ENCODE results near the gene NPLOC4. TPM values are rescaled to one million over a fixed set of nuclear protein-coding genes. Genes with fewer than 3 reads are reported as not detected.
A peak's percentile ranks its signal among the peaks of the same experiment; 100 is the strongest.

The NPLOC4 gene
- total and polyA plus RNA-seq, 9 of the 15 experiments (the other 6 are each of a cell fraction or from before 2014, with no cell fraction given): 1.5 to 116 (median 64.5) TPM

GRCh38 chr17:81651692-81652091 is 14.8 kb upstream of the NPLOC4 start:
- no peaks in the 10 kb centered on the region for H3K36me3 ChIP-seq (ENCODE audit: control insufficient read depth, insufficient read depth, low read length)
- intact Hi-C loops (cut with micrococcal nuclease) (no loop called here), in situ Hi-C loops (cut with MboI) (no loop called here)
- H3K27ac ChIP-seq (ENCODE audit: extremely low read depth, low read depth, low read length): no peak overlapping the region
- CTCF ChIA-PET (ENCODE audit: low intra/inter-chr PET ratio): no interaction called here
- H3K9me3 ChIP-seq (replicated peaks; ENCODE audit: control insufficient read depth, insufficient read depth, low read depth, low read length): peaks cover 6% of the 10 kb centered on the region
- 60% methylated on average over 10 of the region's 10 CpGs for WGBS (ENCODE audit: insufficient coverage, low coverage, missing lambda C conversion rate)
- H3K4me1 ChIP-seq (replicated peaks in 1 of 2; ENCODE audit: control insufficient read depth in 2 of 2, insufficient read depth in 2 of 2, low read length in 2 of 2): peaks cover 10 to 66% of the 10 kb centered on the region in 2 experiments; a peak in 4 of 5 replicates
- DNase-seq (ENCODE audit: extremely low read depth in 1 of 4, low spot score in 3 of 4) (peak in 2 of 4 experiments; percentile 37 to 42), ATAC-seq (peak; percentile 53), FAIRE-seq (no peak)
- POLR2A ChIA-PET: no interaction called here
- H3K4me2 ChIP-seq (ENCODE audit: insufficient read depth, low read length): no peak overlapping the region
- peak overlapping the region in 1 of 2 experiments; percentile 72; a peak in 2 of 4 replicates for H3K9ac ChIP-seq (ENCODE audit: insufficient read depth in 1 of 2, low read depth in 2 of 2, low read length in 2 of 2)
- no peaks in the 10 kb centered on the region for H3K9me1 ChIP-seq (ENCODE audit: control insufficient read depth, insufficient read depth, low read length)
- BruUV-seq (replicated peaks): no TSS peak
- TF ChIP-seq, protein P1, sequence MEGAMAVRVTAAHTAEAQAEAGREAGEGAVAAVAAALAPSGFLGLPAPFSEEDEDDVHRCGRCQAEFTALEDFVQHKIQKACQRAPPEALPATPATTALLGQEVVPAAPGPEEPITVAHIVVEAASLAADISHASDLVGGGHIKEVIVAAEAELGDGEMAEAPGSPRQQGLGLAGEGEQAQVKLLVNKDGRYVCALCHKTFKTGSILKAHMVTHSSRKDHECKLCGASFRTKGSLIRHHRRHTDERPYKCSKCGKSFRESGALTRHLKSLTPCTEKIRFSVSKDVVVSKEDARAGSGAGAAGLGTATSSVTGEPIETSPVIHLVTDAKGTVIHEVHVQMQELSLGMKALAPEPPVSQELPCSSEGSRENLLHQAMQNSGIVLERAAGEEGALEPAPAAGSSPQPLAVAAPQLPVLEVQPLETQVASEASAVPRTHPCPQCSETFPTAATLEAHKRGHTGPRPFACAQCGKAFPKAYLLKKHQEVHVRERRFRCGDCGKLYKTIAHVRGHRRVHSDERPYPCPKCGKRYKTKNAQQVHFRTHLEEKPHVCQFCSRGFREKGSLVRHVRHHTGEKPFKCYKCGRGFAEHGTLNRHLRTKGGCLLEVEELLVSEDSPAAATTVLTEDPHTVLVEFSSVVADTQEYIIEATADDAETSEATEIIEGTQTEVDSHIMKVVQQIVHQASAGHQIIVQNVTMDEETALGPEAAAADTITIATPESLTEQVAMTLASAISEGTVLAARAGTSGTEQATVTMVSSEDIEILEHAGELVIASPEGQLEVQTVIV (CRISPR knock-in tag; IDR thresholded peaks at IDR 0.05; ENCODE audit: borderline replicate concordance): no peak
- TF ChIP-seq KDM5B (IDR thresholded peaks at IDR 0.05; ENCODE audit: insufficient replicate concordance, low read depth, low read length) (peak; percentile 33), SFPQ (IDR thresholded peaks at IDR 0.05; ENCODE audit: low read depth, low read length) (no peak), NFIC (IDR thresholded peaks at IDR 0.05) (peak; percentile 77)
- peak overlapping the region; percentile 26; the same call in 1 of the 2 replicates for H2AFZ ChIP-seq (ENCODE audit: low read depth, low read length)
- no peaks in the 10 kb centered on the region for H3K79me2 ChIP-seq (ENCODE audit: control insufficient read depth, insufficient read depth, low read length)
- no peak overlapping the region for H3K4me3 ChIP-seq
- H4K20me1 ChIP-seq (replicated peaks; ENCODE audit: control insufficient read depth, insufficient read depth, low read length): no peaks in the 10 kb centered on the region
- H3K27me3 ChIP-seq (ENCODE audit: control insufficient read depth in 2 of 2, insufficient read depth in 2 of 2, low read length in 2 of 2): no peaks in the 10 kb centered on the region

Data from K562 (cell line).